Liver (tissue), 9 donors: Measurements from ENCODE around the gene KRTAP29-1. TPM values are rescaled to one million over a fixed set of nuclear protein-coding genes. Genes with fewer than 3 reads are reported as not detected.

ENCODE experiments used
- DNase-seq: peaks from one replicate; pipeline ENCODE4 v3.0.0-alpha.2; 2017; ENCODE audit warnings: low spot score
- H3K27ac ChIP-seq, 2 donors: one replicate each; pipeline ENCODE4 v1.7.0; 2013; ENCODE audit warnings: inconsistent platforms in 2 of 2, low read length in 2 of 2, control low read depth in 1 of 2, low read depth in 1 of 2, mild to moderate bottlenecking in 1 of 2
- H3K27me3 ChIP-seq, 4 donors: one replicate each; pipeline versions ENCODE4 v1.6.1 to v1.7.0; 2013; ENCODE audit warnings: low read length in 3 of 4, inconsistent platforms in 1 of 4, mild to moderate bottlenecking in 1 of 4, moderate library complexity in 1 of 4; ENCODE audit not compliant: control insufficient read depth in 4 of 4, insufficient read depth in 4 of 4
- H3K36me3 ChIP-seq, 4 donors: one replicate each; pipeline versions ENCODE4 v1.6.1 to v1.7.0; 2013; ENCODE audit warnings: low read length in 3 of 4, mild to moderate bottlenecking in 3 of 4, low read depth in 1 of 4, moderate library complexity in 1 of 4; ENCODE audit not compliant: control insufficient read depth in 4 of 4, insufficient read depth in 3 of 4
- H3K4me1 ChIP-seq, 4 donors: one replicate each; pipeline versions ENCODE4 v1.6.1 to v1.7.0; 2013; ENCODE audit warnings: low read length in 3 of 4, mild to moderate bottlenecking in 3 of 4, moderate library complexity in 1 of 4; ENCODE audit not compliant: control insufficient read depth in 4 of 4, insufficient read depth in 4 of 4
- H3K4me3 ChIP-seq, 3 donors: one replicate each; pipeline versions ENCODE4 v1.6.1 to v1.7.0; 2013; ENCODE audit warnings: low read length in 3 of 3, control low read depth in 1 of 3, low read depth in 1 of 3, mild to moderate bottlenecking in 1 of 3
- H3K9ac ChIP-seq, 2 donors: one replicate each; pipeline ENCODE4 v1.7.0; 2013; ENCODE audit warnings: low read length in 2 of 2, mild to moderate bottlenecking in 2 of 2, moderate library complexity in 2 of 2, control low read depth in 1 of 2, low read depth in 1 of 2
- H3K9me3 ChIP-seq, 4 donors: one replicate each; pipeline versions ENCODE4 v1.6.1 to v1.7.0; 2013; ENCODE audit warnings: low read length in 3 of 4; ENCODE audit not compliant: control insufficient read depth in 4 of 4
- FOXA2 ChIP-seq: IDR thresholded peaks from 2 replicates; pipeline ENCODE4 v1.6.1; 2016; ENCODE audit warnings: antibody characterized with exemption
- HNF4A ChIP-seq, 2 donors: conservative IDR thresholded peaks; 2 replicates each; pipeline ENCODE4 v1.6.1; 2016; ENCODE audit warnings: antibody characterized with exemption in 2 of 2, mild to moderate bottlenecking in 2 of 2
- TAF1 ChIP-seq: conservative IDR thresholded peaks from 2 replicates; pipeline ENCODE4 v1.6.1; 2016; ENCODE audit warnings: antibody characterized with exemption, mild to moderate bottlenecking
- WGBS: extraction: QIAGEN DNeasy Blood & Tissue Kit; methylation state at CpG from one replicate; pipeline ENCODE4 v1.1.7; 2013; 5-methylcytosine and 5-hydroxymethylcytosine counted together
- polyA plus RNA-seq, 2 donors: library from polyadenylated mRNA; stranded (reverse) in 1 of 2; unstranded in 1 of 2; fragments of 200-250 nt in 1 of 2; fragments of >200 nt in 1 of 2; fragmentation: Nextera tagmentation in 1 of 2; extraction: Ambion mirVana in 1 of 2; gene quantifications; one replicate each; pipeline versions ENCODE4 v1.2.1 to v1.2.3, GENCODE V29; 2013 to 2015
- total RNA-seq, 2 donors: library from RNA; depleted of rRNA; stranded (reverse); fragments of >200 nt; gene quantifications; one replicate each; pipeline ENCODE4 v1.2.3, GENCODE V29; 2014
- TF ChIP-seq, protein P1 (sequence below): fragments of 150-350 bp; IDR thresholded peaks from 2 replicates; pipeline ENCODE4 v1.5.1; 2017; ENCODE audit warnings: improper control_type of control experiment, low read depth, low read length; ENCODE audit not compliant: missing input control
- TF ChIP-seq, protein P2 (sequence below): IDR thresholded peaks from 2 replicates; pipeline ENCODE4 v1.6.1; 2016; ENCODE audit warnings: antibody characterized with exemption
- TF ChIP-seq, protein P3 (sequence below): IDR thresholded peaks from 2 replicates; pipeline ENCODE4 v1.6.1; 2016; ENCODE audit warnings: antibody characterized with exemption, mild to moderate bottlenecking
- TF ChIP-seq, protein P4 (sequence below): IDR thresholded peaks from 2 replicates; pipeline ENCODE4 v1.6.1; 2016; ENCODE audit warnings: antibody characterized with exemption
- donor health status: healthy.
- donor health status: healthy.
- donor health status: healthy.
- donor health status: healthy.
- donor health status: healthy.

The KRTAP29-1 gene
- total and polyA plus RNA-seq, 4 donors: not detected

DNA sequence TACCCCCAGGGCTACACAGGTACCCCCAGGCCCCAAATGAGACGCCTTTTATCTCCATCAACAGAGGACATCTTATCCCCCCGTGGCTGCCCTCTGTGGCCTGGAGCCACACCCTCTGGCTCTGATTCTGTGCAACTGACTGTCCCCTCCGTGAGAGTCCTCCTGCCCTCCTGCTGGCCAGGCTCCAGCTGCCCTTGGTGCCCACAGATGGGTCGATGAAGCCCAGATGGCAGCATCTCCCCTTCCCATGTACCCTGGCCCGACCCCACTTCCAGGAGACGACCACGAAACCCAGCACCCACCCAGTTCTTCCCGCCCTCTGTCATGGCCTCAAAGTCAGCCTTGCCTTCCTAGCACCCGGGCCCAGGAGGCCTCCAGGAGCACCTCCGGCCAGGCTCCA lies 22.5 kb upstream of the KRTAP29-1 start:
- DNase-seq: no peak

DNA sequence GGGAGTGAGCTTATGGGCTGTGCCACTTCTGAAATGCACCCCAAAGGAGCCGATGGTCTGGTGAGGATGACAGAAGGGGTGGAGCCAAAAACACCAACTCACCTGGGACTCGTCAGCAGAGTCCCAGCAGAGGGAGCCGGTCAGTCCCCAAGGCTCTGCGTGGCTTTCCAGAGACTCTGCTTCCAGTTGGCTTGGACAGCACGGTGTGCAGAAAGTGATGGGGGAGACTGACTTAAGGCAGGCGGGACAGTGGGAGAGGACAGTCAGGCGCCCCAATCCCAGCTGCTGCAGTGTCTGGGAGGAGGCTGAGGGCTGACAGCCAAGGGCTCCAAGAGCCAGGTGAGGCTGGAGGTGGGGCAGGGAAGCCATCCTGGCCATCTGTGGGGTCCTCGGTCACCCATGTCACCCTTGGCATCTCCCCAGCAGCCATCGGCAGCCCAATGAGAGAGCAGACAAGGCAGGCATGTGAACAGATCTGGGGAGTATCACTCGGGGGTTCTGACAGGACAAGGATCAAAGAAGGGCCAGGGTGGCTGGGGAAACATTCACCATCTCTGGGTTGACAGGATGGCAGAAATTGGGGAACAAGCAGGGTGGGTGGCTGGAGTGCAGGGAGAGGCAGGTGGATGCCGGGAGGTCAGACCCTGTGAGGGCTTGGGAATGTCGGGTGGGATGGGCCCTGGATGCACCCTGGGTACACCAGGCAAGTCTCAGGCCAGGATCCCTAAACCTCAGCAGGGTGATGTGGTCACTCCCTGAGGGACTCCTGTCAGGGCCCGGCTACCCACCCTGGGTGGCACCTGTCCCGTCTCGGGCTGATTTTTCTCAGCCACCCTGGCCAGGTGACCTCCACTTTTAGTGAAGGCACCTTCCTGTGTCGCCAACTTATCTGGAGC lies 21.8 kb upstream of the KRTAP29-1 start:
- Histone ChIP-seq H3K27ac (no peak overlapping the region), H3K4me1 (no peaks in the 10 kb centered on the region), H3K36me3 (no peaks in the 10 kb centered on the region), H3K9ac (no peak overlapping the region), H3K27me3 (no peaks in the 10 kb centered on the region), H3K9me3 (peaks cover 0 to 5% (median 0%) of the 10 kb centered on the region in 4 donors), H3K4me3 (no peak overlapping the region)
- TF ChIP-seq, protein P1, sequence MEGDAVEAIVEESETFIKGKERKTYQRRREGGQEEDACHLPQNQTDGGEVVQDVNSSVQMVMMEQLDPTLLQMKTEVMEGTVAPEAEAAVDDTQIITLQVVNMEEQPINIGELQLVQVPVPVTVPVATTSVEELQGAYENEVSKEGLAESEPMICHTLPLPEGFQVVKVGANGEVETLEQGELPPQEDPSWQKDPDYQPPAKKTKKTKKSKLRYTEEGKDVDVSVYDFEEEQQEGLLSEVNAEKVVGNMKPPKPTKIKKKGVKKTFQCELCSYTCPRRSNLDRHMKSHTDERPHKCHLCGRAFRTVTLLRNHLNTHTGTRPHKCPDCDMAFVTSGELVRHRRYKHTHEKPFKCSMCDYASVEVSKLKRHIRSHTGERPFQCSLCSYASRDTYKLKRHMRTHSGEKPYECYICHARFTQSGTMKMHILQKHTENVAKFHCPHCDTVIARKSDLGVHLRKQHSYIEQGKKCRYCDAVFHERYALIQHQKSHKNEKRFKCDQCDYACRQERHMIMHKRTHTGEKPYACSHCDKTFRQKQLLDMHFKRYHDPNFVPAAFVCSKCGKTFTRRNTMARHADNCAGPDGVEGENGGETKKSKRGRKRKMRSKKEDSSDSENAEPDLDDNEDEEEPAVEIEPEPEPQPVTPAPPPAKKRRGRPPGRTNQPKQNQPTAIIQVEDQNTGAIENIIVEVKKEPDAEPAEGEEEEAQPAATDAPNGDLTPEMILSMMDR: no peak
- TF ChIP-seq, protein P2, sequence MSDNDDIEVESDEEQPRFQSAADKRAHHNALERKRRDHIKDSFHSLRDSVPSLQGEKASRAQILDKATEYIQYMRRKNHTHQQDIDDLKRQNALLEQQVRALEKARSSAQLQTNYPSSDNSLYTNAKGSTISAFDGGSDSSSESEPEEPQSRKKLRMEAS: no peak
- WGBS: 63% methylated on average over 16 of the region's 16 CpGs
- DNase-seq: no peak

More for the DNA sequence above, 22.5 kb upstream of the KRTAP29-1 start:
- no peaks in the 10 kb centered on the region for H3K9me3 ChIP-seq
- H3K9ac ChIP-seq: no peak overlapping the region
- no peaks in the 10 kb centered on the region for H3K36me3 ChIP-seq
- no peak overlapping the region for H3K4me3 ChIP-seq
- 74% methylated on average over 10 of the region's 10 CpGs for WGBS
- no peak for TF ChIP-seq TAF1
- TF ChIP-seq, protein P3, sequence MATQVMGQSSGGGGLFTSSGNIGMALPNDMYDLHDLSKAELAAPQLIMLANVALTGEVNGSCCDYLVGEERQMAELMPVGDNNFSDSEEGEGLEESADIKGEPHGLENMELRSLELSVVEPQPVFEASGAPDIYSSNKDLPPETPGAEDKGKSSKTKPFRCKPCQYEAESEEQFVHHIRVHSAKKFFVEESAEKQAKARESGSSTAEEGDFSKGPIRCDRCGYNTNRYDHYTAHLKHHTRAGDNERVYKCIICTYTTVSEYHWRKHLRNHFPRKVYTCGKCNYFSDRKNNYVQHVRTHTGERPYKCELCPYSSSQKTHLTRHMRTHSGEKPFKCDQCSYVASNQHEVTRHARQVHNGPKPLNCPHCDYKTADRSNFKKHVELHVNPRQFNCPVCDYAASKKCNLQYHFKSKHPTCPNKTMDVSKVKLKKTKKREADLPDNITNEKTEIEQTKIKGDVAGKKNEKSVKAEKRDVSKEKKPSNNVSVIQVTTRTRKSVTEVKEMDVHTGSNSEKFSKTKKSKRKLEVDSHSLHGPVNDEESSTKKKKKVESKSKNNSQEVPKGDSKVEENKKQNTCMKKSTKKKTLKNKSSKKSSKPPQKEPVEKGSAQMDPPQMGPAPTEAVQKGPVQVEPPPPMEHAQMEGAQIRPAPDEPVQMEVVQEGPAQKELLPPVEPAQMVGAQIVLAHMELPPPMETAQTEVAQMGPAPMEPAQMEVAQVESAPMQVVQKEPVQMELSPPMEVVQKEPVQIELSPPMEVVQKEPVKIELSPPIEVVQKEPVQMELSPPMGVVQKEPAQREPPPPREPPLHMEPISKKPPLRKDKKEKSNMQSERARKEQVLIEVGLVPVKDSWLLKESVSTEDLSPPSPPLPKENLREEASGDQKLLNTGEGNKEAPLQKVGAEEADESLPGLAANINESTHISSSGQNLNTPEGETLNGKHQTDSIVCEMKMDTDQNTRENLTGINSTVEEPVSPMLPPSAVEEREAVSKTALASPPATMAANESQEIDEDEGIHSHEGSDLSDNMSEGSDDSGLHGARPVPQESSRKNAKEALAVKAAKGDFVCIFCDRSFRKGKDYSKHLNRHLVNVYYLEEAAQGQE: no peak
- TF ChIP-seq FOXA2: no peak
- no peak for TF ChIP-seq HNF4A (conservative IDR thresholded peaks at IDR 0.05)
- TF ChIP-seq, protein P4, sequence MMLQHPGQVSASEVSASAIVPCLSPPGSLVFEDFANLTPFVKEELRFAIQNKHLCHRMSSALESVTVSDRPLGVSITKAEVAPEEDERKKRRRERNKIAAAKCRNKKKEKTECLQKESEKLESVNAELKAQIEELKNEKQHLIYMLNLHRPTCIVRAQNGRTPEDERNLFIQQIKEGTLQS: no peak
- no peaks in the 10 kb centered on the region for H3K27me3 ChIP-seq
- H3K4me1 ChIP-seq: no peaks in the 10 kb centered on the region
- no peak overlapping the region for H3K27ac ChIP-seq
